ENCODE measurements around the gene NUP93.
"Not testable (repeated sequence)": the region's sequence is repeated elsewhere in the genome, so short reads cannot be mapped to it uniquely, and the experiment has no call there.

NUP93 gene

GRCh38 chr16:56781528-56781961 lies 51.6 kb downstream of the NUP93 start:
- DNase-seq: no peak

- DNase-seq: no peak
Measured at GRCh38 chr16:56783344-56783743, 53.4 kb downstream of the NUP93 start.

- no peak for DNase-seq
Measured at GRCh38 chr16:56785317-56785716, 55.4 kb downstream of the NUP93 start.

- no peak for DNase-seq
Measured at GRCh38 chr16:56787167-56787566, 57.2 kb downstream of the NUP93 start.

GRCh38 chr16:56788435-56788834 lies 58.5 kb downstream of the NUP93 start:
- no peak for DNase-seq

- DNase-seq: peak in 1 of 2 donors; percentile 24
Measured at GRCh38 chr16:56789360-56789759, 59.4 kb downstream of the NUP93 start.

- DNase-seq: no peak
Measured at GRCh38 chr16:56792967-56793366, 63.0 kb downstream of the NUP93 start.

- DNase-seq: no peak
Measured at GRCh38 chr16:56793492-56793891, 63.6 kb downstream of the NUP93 start.

GRCh38 chr16:56795011-56795410 lies 65.1 kb downstream of the NUP93 start:
- no peak for DNase-seq

- DNase-seq: not testable (repeated sequence)
Measured at GRCh38 chr16:56797038-56797437, 67.1 kb downstream of the NUP93 start.

GRCh38 chr16:56797861-56798260 lies 67.9 kb downstream of the NUP93 start:
- DNase-seq: no peak

GRCh38 chr16:56798955-56799354 lies 69.0 kb downstream of the NUP93 start:
- DNase-seq: no peak

- no peak for DNase-seq
Measured at GRCh38 chr16:56800355-56800754, 70.4 kb downstream of the NUP93 start.

- no peak for DNase-seq
Measured at GRCh38 chr16:56801762-56802161, 71.8 kb downstream of the NUP93 start.

GRCh38 chr16:56807011-56807675 lies 77.2 kb downstream of the NUP93 start:
- DNase-seq: no peak

- not testable (repeated sequence) for DNase-seq
Measured at GRCh38 chr16:56807676-56808067, 77.7 kb downstream of the NUP93 start.

- no peak for DNase-seq
Measured at GRCh38 chr16:56810954-56811353, 81.0 kb downstream of the NUP93 start.

GRCh38 chr16:56811602-56812001 lies 81.7 kb downstream of the NUP93 start:
- not testable (repeated sequence) for DNase-seq

- DNase-seq: no peak
Measured at GRCh38 chr16:56812884-56813283, 83.0 kb downstream of the NUP93 start.

GRCh38 chr16:56814537-56815432 lies 84.9 kb downstream of the NUP93 start:
- no peak for DNase-seq

GRCh38 chr16:56815721-56816120 lies 85.8 kb downstream of the NUP93 start:
- DNase-seq: no peak

- no peak for DNase-seq
Measured at GRCh38 chr16:56817056-56817455, 87.1 kb downstream of the NUP93 start.

GRCh38 chr16:56817938-56818337 lies 88.0 kb downstream of the NUP93 start:
- no peak for DNase-seq

- DNase-seq: no peak
Measured at GRCh38 chr16:56823081-56823733, 93.3 kb downstream of the NUP93 start.
